H54 (cell line): ENCODE data around the gene WFDC12.
"Not testable (repeated sequence)": the region's sequence is repeated elsewhere in the genome, so short reads cannot be mapped to it uniquely, and the experiment has no call there.

ENCODE experiments used
- DNase-seq: peaks from one replicate; pipeline ENCODE4 v3.0.0; 2011; ENCODE audit warnings: low spot score, mixed read lengths; ENCODE audit not compliant: insufficient read length
- FAIRE-seq: peaks from 3 replicates; lab custom pipeline; 2011; peaks lifted over from hg19 to GRCh38; lab: Jason Lieb, UNC
- POLR2A ChIP-seq: IDR thresholded peaks from 2 replicates; pipeline ENCODE4 v1.6.1; 2011; ENCODE audit warnings: low read depth, mild to moderate bottlenecking, low read length

WFDC12 gene

GRCh38 chr20:45124365-45124764 lies at the start of gene WFDC12:
Gene WFDC12, minus strand, starts transcription at chr20:45124465. Its CDS starts 18 bp downstream, at chr20:45124447.
- DNase-seq (no peak), FAIRE-seq (no peak)
- no peak for TF ChIP-seq POLR2A

GRCh38 chr20:45173522-45173921 lies 49.3 kb upstream of the WFDC12 start:
- TF ChIP-seq POLR2A = no peak
- DNase-seq (no peak), FAIRE-seq (no peak)

GRCh38 chr20:45164906-45165305 lies 40.6 kb upstream of the WFDC12 start:
- FAIRE-seq (no peak), DNase-seq (no peak)
- no peak for TF ChIP-seq POLR2A

- DNase-seq (no peak), FAIRE-seq (no peak)
- no peak for TF ChIP-seq POLR2A
Observed at GRCh38 chr20:45163083-45163803, 39.0 kb upstream of the WFDC12 start.

- DNase-seq = peak; percentile 13
- FAIRE-seq = peak; percentile 75
- no peak for TF ChIP-seq POLR2A
Observed at GRCh38 chr20:45157962-45158361, 33.7 kb upstream of the WFDC12 start.

- no peak for DNase-seq
- FAIRE-seq = no peak
- TF ChIP-seq POLR2A = no peak
Observed at GRCh38 chr20:45156713-45157112, 32.4 kb upstream of the WFDC12 start.

GRCh38 chr20:45154794-45155193 lies 30.5 kb upstream of the WFDC12 start:
- DNase-seq, FAIRE-seq: not testable (repeated sequence)

GRCh38 chr20:45154183-45154582 lies 29.9 kb upstream of the WFDC12 start:
- no peak for FAIRE-seq
- DNase-seq = no peak
- TF ChIP-seq POLR2A = no peak

- no peak for TF ChIP-seq POLR2A
- FAIRE-seq = no peak
- DNase-seq = no peak
Observed at GRCh38 chr20:45153752-45154151, 29.5 kb upstream of the WFDC12 start.

- FAIRE-seq (no peak), DNase-seq (no peak)
- TF ChIP-seq POLR2A = no peak
Observed at GRCh38 chr20:45153147-45153546, 28.9 kb upstream of the WFDC12 start.

- DNase-seq (no peak), FAIRE-seq (no peak)
- no peak for TF ChIP-seq POLR2A
Observed at GRCh38 chr20:45152405-45152804, 28.1 kb upstream of the WFDC12 start.

GRCh38 chr20:45149062-45149461 lies 24.8 kb upstream of the WFDC12 start:
- DNase-seq = no peak
- no peak for TF ChIP-seq POLR2A
- FAIRE-seq = no peak

- DNase-seq = no peak
- TF ChIP-seq POLR2A = no peak
- FAIRE-seq = no peak
Observed at GRCh38 chr20:45140836-45141235, 16.6 kb upstream of the WFDC12 start.

- not testable (repeated sequence) for FAIRE-seq, DNase-seq
Observed at GRCh38 chr20:45139733-45140375, 15.6 kb upstream of the WFDC12 start.
